ENCODE measurements around the gene CDHR5. TPM values are rescaled to one million over a fixed set of nuclear protein-coding genes. Genes with fewer than 3 reads are reported as not detected.

CDHR5 gene
- total and polyA plus RNA-seq, 9 donors = 0.07 to 2.3 (median 0.21) TPM; not detected in 5

DNA sequence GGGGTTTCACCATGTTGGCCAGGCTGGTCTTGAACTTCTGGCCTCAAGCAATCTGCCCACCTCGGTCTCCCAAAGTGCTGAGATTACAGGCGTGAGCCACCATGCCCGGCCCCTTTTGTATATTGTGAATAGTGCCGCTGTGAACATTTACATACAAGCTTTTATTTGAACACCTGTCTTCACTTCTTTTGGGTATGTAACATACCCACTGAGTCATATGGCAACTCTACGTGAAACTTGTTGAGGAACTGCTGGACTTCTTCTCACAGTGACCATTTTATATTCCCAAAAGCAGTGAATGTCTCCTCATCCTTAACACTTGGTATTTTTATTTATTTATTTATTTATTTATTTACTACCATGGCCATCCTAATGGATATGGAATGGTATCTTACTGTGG is 6.1 kb upstream of the CDHR5 start:
- H3K27me3 ChIP-seq = no peaks in the 10 kb centered on the region
- 95 to 96% (median 96%) methylated on average over 5 of the region's 5 CpGs for WGBS, 3 donors
- TF ChIP-seq EP300 (IDR thresholded peaks at IDR 0.05) (no peak), POLR2A (IDR thresholded peaks at IDR 0.05) (no peak)
- TF ChIP-seq, protein P1, sequence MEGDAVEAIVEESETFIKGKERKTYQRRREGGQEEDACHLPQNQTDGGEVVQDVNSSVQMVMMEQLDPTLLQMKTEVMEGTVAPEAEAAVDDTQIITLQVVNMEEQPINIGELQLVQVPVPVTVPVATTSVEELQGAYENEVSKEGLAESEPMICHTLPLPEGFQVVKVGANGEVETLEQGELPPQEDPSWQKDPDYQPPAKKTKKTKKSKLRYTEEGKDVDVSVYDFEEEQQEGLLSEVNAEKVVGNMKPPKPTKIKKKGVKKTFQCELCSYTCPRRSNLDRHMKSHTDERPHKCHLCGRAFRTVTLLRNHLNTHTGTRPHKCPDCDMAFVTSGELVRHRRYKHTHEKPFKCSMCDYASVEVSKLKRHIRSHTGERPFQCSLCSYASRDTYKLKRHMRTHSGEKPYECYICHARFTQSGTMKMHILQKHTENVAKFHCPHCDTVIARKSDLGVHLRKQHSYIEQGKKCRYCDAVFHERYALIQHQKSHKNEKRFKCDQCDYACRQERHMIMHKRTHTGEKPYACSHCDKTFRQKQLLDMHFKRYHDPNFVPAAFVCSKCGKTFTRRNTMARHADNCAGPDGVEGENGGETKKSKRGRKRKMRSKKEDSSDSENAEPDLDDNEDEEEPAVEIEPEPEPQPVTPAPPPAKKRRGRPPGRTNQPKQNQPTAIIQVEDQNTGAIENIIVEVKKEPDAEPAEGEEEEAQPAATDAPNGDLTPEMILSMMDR (IDR thresholded peaks at IDR 0.05) = no peak
- no peak overlapping the region for H3K4me3 ChIP-seq
- no peak overlapping the region for H3K27ac ChIP-seq
- H3K36me3 ChIP-seq = no peaks in the 10 kb centered on the region
- no peak for DNase-seq
- no peaks in the 10 kb centered on the region for H3K9me3 ChIP-seq
- H3K4me1 ChIP-seq (ENCODE audit: insufficient read depth) = peaks cover 5% of the 10 kb centered on the region
- intact Hi-C loops (cut with DNase I) = no loop called here

DNA sequence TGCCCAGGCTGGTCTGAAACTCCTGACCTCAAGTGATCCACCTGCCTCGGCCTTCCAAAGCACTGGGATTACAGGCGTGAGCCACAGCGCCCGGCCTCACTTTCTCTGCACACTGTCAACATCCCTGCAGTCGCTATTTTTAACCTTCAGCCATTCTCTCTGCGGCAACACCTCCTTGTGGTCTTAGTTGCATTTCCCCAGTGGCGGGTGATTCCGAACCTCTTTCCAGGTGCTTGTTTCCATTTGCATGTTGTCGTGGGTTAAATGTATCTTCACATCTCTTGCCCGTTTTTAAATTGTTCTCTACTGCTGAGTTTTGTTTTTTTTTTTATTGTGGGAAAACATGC is 4.5 kb upstream of the CDHR5 start:
- no peaks in the 10 kb centered on the region for H3K36me3 ChIP-seq
- H3K27me3 ChIP-seq = no peaks in the 10 kb centered on the region
- peaks cover 5% of the 10 kb centered on the region for H3K4me1 ChIP-seq (ENCODE audit: insufficient read depth)
- no peaks in the 10 kb centered on the region for H3K9me3 ChIP-seq
- no peak overlapping the region for H3K27ac ChIP-seq
- 66 to 71% (median 68%) methylated on average over 10 of the region's 10 CpGs for WGBS, 3 donors
- TF ChIP-seq, protein P1 (IDR thresholded peaks at IDR 0.05) = no peak
- no peak for TF ChIP-seq POLR2A (IDR thresholded peaks at IDR 0.05)
- no peak for TF ChIP-seq EP300 (IDR thresholded peaks at IDR 0.05)
- no peak overlapping the region for H3K4me3 ChIP-seq
- no peak for DNase-seq
- intact Hi-C loops (cut with DNase I) = no loop called here

DNA sequence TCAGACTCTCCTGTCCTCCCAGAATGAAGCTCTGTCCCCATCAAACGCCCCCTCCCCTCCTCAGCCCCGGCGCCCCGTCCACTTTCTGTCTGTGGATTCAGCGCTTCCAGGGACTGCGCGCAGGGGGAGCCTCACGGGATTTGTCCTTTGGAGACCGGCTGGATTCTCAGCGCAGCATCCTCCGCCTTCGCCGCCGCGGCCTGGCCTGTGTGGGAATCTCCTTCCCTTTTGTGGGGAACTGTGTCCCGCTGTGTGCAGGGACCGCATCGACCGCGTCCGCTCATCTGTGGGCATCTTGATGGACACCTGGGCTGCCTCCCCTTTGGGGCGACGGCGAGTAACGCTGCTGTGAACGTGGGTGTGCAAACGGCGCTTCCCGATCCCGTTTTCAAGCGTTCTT is 3.3 kb upstream of the CDHR5 start:
- no peaks in the 10 kb centered on the region for H3K9me3 ChIP-seq
- H3K27me3 ChIP-seq = no peaks in the 10 kb centered on the region
- intact Hi-C loops (cut with DNase I) = no loop called here
- H3K36me3 ChIP-seq = no peaks in the 10 kb centered on the region
- no peak overlapping the region for H3K4me3 ChIP-seq
- H3K4me1 ChIP-seq (ENCODE audit: insufficient read depth) = peaks cover 5% of the 10 kb centered on the region
- TF ChIP-seq, protein P1 (IDR thresholded peaks at IDR 0.05) = no peak
- no peak for TF ChIP-seq EP300 (IDR thresholded peaks at IDR 0.05)
- TF ChIP-seq POLR2A (IDR thresholded peaks at IDR 0.05) = no peak
- DNase-seq = peak in 2 of 5 donors; percentile 19 to 30
- 93 to 97% (median 96%) methylated on average over 31 of the region's 31 CpGs for WGBS, 3 donors
- H3K27ac ChIP-seq = no peak overlapping the region

DNA sequence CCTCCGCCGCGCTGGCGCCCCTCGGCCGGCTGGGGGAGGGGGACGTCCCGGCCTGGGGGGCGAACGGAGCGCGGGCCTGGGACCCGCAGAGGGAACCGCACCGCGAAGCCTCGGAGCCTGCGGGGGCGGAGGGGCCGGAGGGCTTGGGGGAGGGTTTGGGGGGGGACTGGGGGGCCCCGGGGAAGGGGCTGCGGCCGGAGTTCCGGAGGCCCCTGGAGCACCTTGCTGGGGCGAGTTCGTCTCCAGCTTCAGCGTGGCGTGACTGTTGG is 2.5 kb upstream of the CDHR5 start:
- H3K27me3 ChIP-seq = no peaks in the 10 kb centered on the region
- WGBS, 3 donors = 20 to 53% (median 39%) methylated on average over 8 to 28 of the region's 28 CpGs
- intact Hi-C loops (cut with DNase I) = no loop called here
- no peak for TF ChIP-seq POLR2A (IDR thresholded peaks at IDR 0.05)
- TF ChIP-seq, protein P1 (IDR thresholded peaks at IDR 0.05) = no peak
- TF ChIP-seq EP300 (IDR thresholded peaks at IDR 0.05) = no peak
- H3K4me3 ChIP-seq = no peak overlapping the region
- peaks cover 5% of the 10 kb centered on the region for H3K4me1 ChIP-seq (ENCODE audit: insufficient read depth)
- H3K27ac ChIP-seq = no peak overlapping the region
- no peaks in the 10 kb centered on the region for H3K36me3 ChIP-seq
- H3K9me3 ChIP-seq = no peaks in the 10 kb centered on the region
- DNase-seq = no peak

Data from ovary (tissue), 9 donors.